T follicular helper cell (primary cell): Measurements from ENCODE around the gene YBX2.

Source experiments
- DNase-seq: peaks from one replicate; pipeline ENCODE4 v3.0.0-alpha.2; 2020; ENCODE audit warnings: low read depth

The YBX2 gene

GRCh38 chr17:7322520-7323194 is 28.2 kb upstream of the YBX2 start:
- DNase-seq, result no peak

- DNase-seq, result no peak
These were observed 27.0 kb upstream of the YBX2 start for GRCh38 chr17:7321466-7321865.

GRCh38 chr17:7318121-7318860 is 23.9 kb upstream of the YBX2 start:
- DNase-seq, result no peak

GRCh38 chr17:7317161-7317803 is 22.8 kb upstream of the YBX2 start:
- no peak for DNase-seq

- DNase-seq, result no peak
These were observed 21.3 kb upstream of the YBX2 start for GRCh38 chr17:7315570-7316235.

GRCh38 chr17:7314719-7315569 is 20.5 kb upstream of the YBX2 start, which contains the start of gene GPS2:
GPS2 (minus strand) TSS chr17:7315360; CDS start chr17:7315052, 308 bp downstream.
- peak; percentile 90 for DNase-seq

GRCh38 chr17:7313890-7314718 is 19.7 kb upstream of the YBX2 start:
- no peak for DNase-seq

GRCh38 chr17:7313088-7313889 is 18.9 kb upstream of the YBX2 start:
- DNase-seq, result no peak

- no peak for DNase-seq
These were observed 18.1 kb upstream of the YBX2 start for GRCh38 chr17:7312432-7313087.

- DNase-seq, result no peak
These were observed 16.8 kb upstream of the YBX2 start for GRCh38 chr17:7311110-7311705.

GRCh38 chr17:7309628-7310027 is 15.2 kb upstream of the YBX2 start:
- DNase-seq, result no peak

GRCh38 chr17:7308625-7309433 is 14.4 kb upstream of the YBX2 start:
- peak; percentile 85 for DNase-seq

GRCh38 chr17:7307686-7308624 is 13.5 kb upstream of the YBX2 start:
- DNase-seq, result peak; percentile 55

- DNase-seq, result peak; percentile 100
These were observed 12.7 kb upstream of the YBX2 start, which contains the start of gene EIF5A for GRCh38 chr17:7306911-7307685. EIF5A (plus strand) TSS chr17:7307628; CDS start chr17:7309636, 2,008 bp downstream.

GRCh38 chr17:7304179-7304578 is 9.7 kb upstream of the YBX2 start:
- DNase-seq, result no peak
